Endothelial cell of umbilical vein (primary cell): ENCODE data around the gene ZCWPW1.

Source experiments
- CTCF ChIP-seq, 2 donors: IDR thresholded peaks; 1 replicate in 1 of 2; 2 replicates in 1 of 2; pipeline ENCODE4 v1.5.1; 2011; ENCODE audit warnings: low read length in 2 of 2, mild to moderate bottlenecking in 2 of 2, moderate library complexity in 2 of 2, control low read depth in 1 of 2, inconsistent platforms in 1 of 2, low read depth in 1 of 2; ENCODE audit not compliant: insufficient read depth in 1 of 2; ENCODE audit errors: extremely low read depth in 1 of 2
- EZH2 ChIP-seq: IDR thresholded peaks from 2 replicates; pipeline ENCODE4 v1.6.1; 2012; ENCODE audit warnings: borderline replicate concordance, low read depth, mild to moderate bottlenecking, moderate library complexity, low read length, inconsistent platforms; ENCODE audit not compliant: severe bottlenecking
- FOS ChIP-seq: IDR thresholded peaks from 2 replicates; pipeline ENCODE4 v1.6.1; 2011; ENCODE audit warnings: mild to moderate bottlenecking, low read length, moderate library complexity, borderline replicate concordance; ENCODE audit not compliant: insufficient read depth
- GATA2 ChIP-seq: IDR thresholded peaks from 2 replicates; pipeline ENCODE4 v1.7.0; 2011; ENCODE audit warnings: low read depth, mild to moderate bottlenecking, moderate library complexity, mixed read lengths, low read length; ENCODE audit not compliant: insufficient read length, insufficient read depth
- JUN ChIP-seq: IDR thresholded peaks from 2 replicates; pipeline ENCODE4 v1.6.1; 2011; ENCODE audit warnings: borderline replicate concordance, low read depth; ENCODE audit not compliant: insufficient read length, insufficient read depth
- MAX ChIP-seq: IDR thresholded peaks from 2 replicates; pipeline ENCODE4 v1.6.1; 2011; ENCODE audit not compliant: insufficient read depth, insufficient read length
- MYC ChIP-seq: IDR thresholded peaks from one replicate; pipeline ENCODE4 v1.6.1; 2011; ENCODE audit warnings: mild to moderate bottlenecking, low read depth, low read length
- POLR2A ChIP-seq: IDR thresholded peaks from 2 replicates; pipeline ENCODE4 v1.6.1; 2012; ENCODE audit warnings: low read depth, mild to moderate bottlenecking, control low read depth, low read length
- POLR2AphosphoS5 ChIP-seq: IDR thresholded peaks from 2 replicates; pipeline ENCODE4 v1.6.1; 2012; ENCODE audit warnings: low read depth, mild to moderate bottlenecking, control low read depth, low read length, moderate library complexity; ENCODE audit not compliant: insufficient read depth

- TF ChIP-seq CTCF (IDR thresholded peaks at IDR 0.05; ENCODE audit: extremely low read depth in 1 of 2, insufficient read depth in 1 of 2, low read depth in 1 of 2, low read length in 2 of 2) (no peak), POLR2A (no peak), FOS (no peak), EZH2 (no peak), POLR2AphosphoS5 (no peak), GATA2 (no peak), MAX (no peak), JUN (no peak), MYC (no peak)
These were observed 36.8 kb upstream of the ZCWPW1 start for GRCh38 chr7:100465299-100465698.
